Natural killer cell (primary cell): ENCODE data around the gene TTF2. TPM values are rescaled to one million over a fixed set of nuclear protein-coding genes. Genes with fewer than 3 reads are reported as not detected.

ENCODE experiments used
- ATAC-seq, 3 donors: fragments of 150-1000 bp in 2 of 3; fragments of 200-7000 bp in 1 of 3; cut with Tn5 transposase; 1 replicate in 1 of 3; 2 replicates in 2 of 3; pipeline ENCODE4 v1.10.0; 2021; ENCODE audit warnings: mild to moderate bottlenecking in 2 of 3, moderate library complexity in 2 of 3
- DNase-seq, 2 donors: peaks; one replicate each; pipeline versions ENCODE4 v3.0.0 to v3.0.0-alpha.2; 2013 to 2021; ENCODE audit warnings: mixed read lengths in 1 of 2
- H3K27ac ChIP-seq: one replicate; pipeline ENCODE4 v1.5.1; 2013; ENCODE audit warnings: mild to moderate bottlenecking, low read length
- H3K27me3 ChIP-seq: one replicate; pipeline ENCODE4 v1.6.1; 2013; ENCODE audit warnings: low read length; ENCODE audit not compliant: control insufficient read depth, insufficient read depth
- H3K36me3 ChIP-seq: one replicate; pipeline ENCODE4 v1.6.1; 2013; ENCODE audit warnings: low read length; ENCODE audit not compliant: control insufficient read depth, insufficient read depth
- H3K4me1 ChIP-seq: one replicate; pipeline ENCODE4 v1.6.1; 2013; ENCODE audit warnings: low read length; ENCODE audit not compliant: control insufficient read depth, insufficient read depth
- H3K4me3 ChIP-seq: one replicate; pipeline ENCODE4 v1.5.1; 2013; ENCODE audit warnings: low read length
- H3K9me3 ChIP-seq: one replicate; pipeline ENCODE4 v1.6.1; 2013; ENCODE audit warnings: low read length; ENCODE audit not compliant: control insufficient read depth, insufficient read depth
- H3K27ac Mint-ChIP-seq, 2 donors: one replicate each; pipeline ENCODE4 v1.8.0; 2022; ENCODE audit warnings: mild to moderate bottlenecking in 2 of 2, mixed read lengths in 2 of 2, moderate library complexity in 1 of 2
- H3K27me3 Mint-ChIP-seq, 2 donors: one replicate each; pipeline ENCODE4 v1.8.0; 2022; ENCODE audit warnings: low read depth in 2 of 2, mixed read lengths in 2 of 2
- H3K36me3 Mint-ChIP-seq: one replicate; pipeline ENCODE4 v1.8.0; 2022; ENCODE audit warnings: mixed read lengths
- H3K4me1 Mint-ChIP-seq, 2 donors: one replicate each; pipeline ENCODE4 v1.8.0; 2022; ENCODE audit warnings: mixed read lengths in 2 of 2
- H3K4me3 Mint-ChIP-seq: one replicate; pipeline ENCODE4 v1.8.0; 2022; ENCODE audit warnings: mild to moderate bottlenecking, moderate library complexity, mixed read lengths
- H3K9me3 Mint-ChIP-seq, 2 donors: one replicate each; pipeline ENCODE4 v1.8.0; 2022; ENCODE audit warnings: mixed read lengths in 2 of 2
- CTCF ChIP-seq: fragments of 200-600 bp; IDR thresholded peaks from one replicate; pipeline ENCODE4 v1.8.0; 2022; ENCODE audit warnings: antibody characterized with exemption
- WGBS: methylation state at CpG from one replicate; pipeline ENCODE4 v1.1.7; 2013; ENCODE audit warnings: missing lambda C conversion rate; ENCODE audit not compliant: insufficient coverage; 5-methylcytosine and 5-hydroxymethylcytosine counted together
- intact Hi-C: fragments of 100-400 bp; cut with micrococcal nuclease; formaldehyde crosslinking; loops from one replicate; pipeline ENCODE4 v1.14.2; 2022
- total RNA-seq, 4 donors: library from RNA; stranded (reverse); fragments of 120-200 nt in 1 of 4; gene quantifications; one replicate each; pipeline versions ENCODE4 v1.2.3 to v1.2.4, GENCODE V29; 2013 to 2022

Gene TTF2
- total RNA-seq, 3 donors from 2014 or later (not counting 1 experiment from before 2014, with no cell fraction given) = 17.9 to 24.7 (median 23.9) TPM

- intact Hi-C loops = no loop called here
- no peak overlapping the region for H3K27ac Mint-ChIP-seq
- H3K9me3 ChIP-seq = no peaks in the 10 kb centered on the region
- no peak for DNase-seq
- no peaks in the 10 kb centered on the region for H3K27me3 ChIP-seq
- H3K36me3 Mint-ChIP-seq = peaks cover 10% of the 10 kb centered on the region
- H3K9me3 Mint-ChIP-seq = no peaks in the 10 kb centered on the region
- H3K27me3 Mint-ChIP-seq = no peaks in the 10 kb centered on the region
- no peak overlapping the region for H3K4me3 ChIP-seq
- no peaks in the 10 kb centered on the region for H3K4me1 ChIP-seq
- H3K27ac ChIP-seq = no peak overlapping the region
- 97% methylated on average over 5 of the region's 5 CpGs for WGBS
- H3K4me1 Mint-ChIP-seq = peaks cover 6% of the 10 kb centered on the region in 2 donors
- ATAC-seq = no peak
- no peak overlapping the region for H3K4me3 Mint-ChIP-seq
- peaks cover 28% of the 10 kb centered on the region for H3K36me3 ChIP-seq
- TF ChIP-seq CTCF = no peak
These were observed 32.5 kb downstream of the TTF2 start for GRCh38 chr1:117092594-117092993.

DNA sequence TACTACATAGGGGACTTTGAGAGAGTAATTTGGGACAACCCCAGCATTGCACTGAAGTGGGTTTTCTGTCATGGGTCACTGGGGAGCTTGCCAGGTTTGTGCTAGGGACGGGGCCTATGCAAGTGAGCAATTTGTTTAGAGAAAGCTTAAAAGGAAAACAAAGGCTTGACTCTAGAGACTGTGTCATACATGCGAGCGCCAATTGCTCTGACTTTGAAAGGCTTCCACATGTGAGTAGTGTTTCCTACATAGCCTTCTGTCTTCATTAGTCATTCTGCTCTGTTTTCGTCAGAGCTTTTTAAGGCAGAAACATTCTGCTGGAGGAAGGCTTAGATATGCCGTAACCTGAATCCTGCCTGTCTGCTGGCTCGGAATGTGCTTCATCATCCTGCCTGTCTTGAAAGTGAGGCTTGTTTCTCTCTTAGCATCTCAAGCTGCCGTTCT, 33.0 kb downstream of the TTF2 start:
- Mint-ChIP-seq H3K4me3 (no peak overlapping the region), H3K36me3 (peaks cover 10% of the 10 kb centered on the region), H3K4me1 (peaks cover 6% of the 10 kb centered on the region in 2 donors), H3K27me3 (no peaks in the 10 kb centered on the region), H3K9me3 (no peaks in the 10 kb centered on the region), H3K27ac (no peak overlapping the region)
- intact Hi-C loops = no loop called here
- Histone ChIP-seq H3K36me3 (peaks cover 33% of the 10 kb centered on the region), H3K4me1 (no peaks in the 10 kb centered on the region), H3K27ac (no peak overlapping the region), H3K4me3 (no peak overlapping the region), H3K27me3 (no peaks in the 10 kb centered on the region), H3K9me3 (no peaks in the 10 kb centered on the region)
- DNase-seq (no peak), ATAC-seq (no peak)
- TF ChIP-seq CTCF = no peak
- 93% methylated on average over 7 of the region's 7 CpGs for WGBS

GRCh38 chr1:117093870-117094621, 33.9 kb downstream of the TTF2 start:
- H3K9me3 ChIP-seq = no peaks in the 10 kb centered on the region
- Mint-ChIP-seq H3K9me3 (no peaks in the 10 kb centered on the region), H3K27me3 (no peaks in the 10 kb centered on the region), H3K4me3 (no peak overlapping the region), H3K36me3 (peaks cover 10% of the 10 kb centered on the region), H3K4me1 (peaks cover 6% of the 10 kb centered on the region in 2 donors), H3K27ac (peak overlapping the region in 1 of 2 donors; percentile 18)
- no peak overlapping the region for H3K27ac ChIP-seq
- H3K27me3 ChIP-seq = no peaks in the 10 kb centered on the region
- peak in 1 of 2 donors; percentile 52 for DNase-seq
- TF ChIP-seq CTCF = peak; percentile 14
- H3K4me1 ChIP-seq = no peaks in the 10 kb centered on the region
- peak; percentile 71 to 99 (median 94) for ATAC-seq
- 98% methylated on average over 6 of the region's 6 CpGs for WGBS
- H3K36me3 ChIP-seq = peaks cover 36% of the 10 kb centered on the region
- H3K4me3 ChIP-seq = no peak overlapping the region
- intact Hi-C loops = no loop called here
